HepG2 (cell line): ENCODE measurements around the gene FCHO1. TPM values are rescaled to one million over a fixed set of nuclear protein-coding genes. Genes with fewer than 3 reads are reported as not detected.
A peak's percentile ranks its signal among the peaks of the same experiment; 100 is the strongest.

Source experiments
- ATAC-seq: fragments of 200-7000 bp; cut with Tn5 transposase; 3 replicates; pipeline ENCODE4 v1.9.1; 2020; ENCODE audit warnings: mild to moderate bottlenecking, moderate library complexity
- BruUV-seq: library from RNA; stranded (reverse); fragments of 400-500 nt; replicated peaks from 2 replicates; lab custom pipeline; 2021; lab: Mats Ljungman, UMichigan
- CTCF ChIA-PET: fragments of 300-600 bp; formaldehyde crosslinking; extraction: SDS; loops from one replicate; lab custom pipeline; 2021; ENCODE audit warnings: low total read pairs, inconsistent platforms, low intra/inter-chr PET ratio; lab: Yijun Ruan, JAX
- POLR2A ChIA-PET: fragments of 350-600 bp; sonication (Branson Sonifier 250); formaldehyde crosslinking; loops from one replicate; lab custom pipeline; 2020; ENCODE audit warnings: antibody characterized with exemption, inconsistent platforms; lab: Yijun Ruan, JAX
- DNase-seq: peaks from one replicate; pipeline ENCODE4 v3.0.0-alpha.2; 2015; ENCODE audit warnings: low spot score
- FAIRE-seq: peaks from 3 replicates; lab custom pipeline; 2011; peaks lifted over from hg19 to GRCh38; lab: Jason Lieb, UNC
- H2AFZ ChIP-seq: one replicate; pipeline ENCODE4 v1.6.1; 2011; ENCODE audit warnings: low read length, inconsistent platforms
- H3K27ac ChIP-seq: fragments of 300-600 bp; 3 replicates; pipeline ENCODE4 v1.8.0; 2011; ENCODE audit warnings: mixed run types, mild to moderate bottlenecking, mixed read lengths, low read length, inconsistent platforms; ENCODE audit not compliant: insufficient read depth; ENCODE audit errors: extremely low read length
- H3K27me3 ChIP-seq, 2 experiments: fragments of 200-600 bp in 1 of 2; 2 replicates in 1 of 2; 3 replicates in 1 of 2; pipeline versions ENCODE4 v1.6.0 to v1.8.0; 2011; ENCODE audit warnings: low read length in 2 of 2, mild to moderate bottlenecking in 2 of 2, moderate library complexity in 2 of 2, inconsistent platforms in 1 of 2; ENCODE audit not compliant: insufficient read depth in 2 of 2, control insufficient read depth in 1 of 2
- H3K36me3 ChIP-seq, 2 experiments: fragments of 200-600 bp in 1 of 2; replicated peaks in 1 of 2; 2 replicates in 1 of 2; 3 replicates in 1 of 2; pipeline versions ENCODE4 v1.5.1 to v1.8.0; 2011; ENCODE audit warnings: low read length in 2 of 2, inconsistent platforms in 1 of 2; ENCODE audit not compliant: insufficient read depth in 2 of 2, control insufficient read depth in 1 of 2
- H3K4me1 ChIP-seq: 2 replicates; pipeline ENCODE4 v1.5.1; 2012; ENCODE audit warnings: low read length, inconsistent platforms; ENCODE audit not compliant: insufficient read depth
- H3K4me2 ChIP-seq: 2 replicates; pipeline ENCODE4 v1.6.0; 2011; ENCODE audit warnings: low read depth, low read length, inconsistent platforms
- H3K4me3 ChIP-seq, 3 experiments: fragments of 200-600 bp in 1 of 3; sonication (generic), shearing (Covaris generic) in 1 of 3; replicated peaks in 1 of 3; 2 replicates each; pipeline ENCODE4 v1.5.1; 2011 to 2016; ENCODE audit warnings: low read length in 3 of 3, inconsistent platforms in 2 of 3, low read depth in 2 of 3, mild to moderate bottlenecking in 2 of 3, control low read depth in 1 of 3, mixed read lengths in 1 of 3; ENCODE audit not compliant: insufficient read depth in 1 of 3
- H3K79me2 ChIP-seq: one replicate; pipeline ENCODE4 v1.6.1; 2011; ENCODE audit warnings: low read length, inconsistent platforms; ENCODE audit not compliant: insufficient read depth
- H3K9ac ChIP-seq: 2 replicates; pipeline ENCODE4 v1.6.0; 2011; ENCODE audit warnings: mild to moderate bottlenecking, low read depth, low read length, inconsistent platforms; ENCODE audit not compliant: insufficient read depth
- H3K9me3 ChIP-seq: 2 replicates; pipeline ENCODE4 v1.5.1; 2012; ENCODE audit warnings: mild to moderate bottlenecking, low read length
- H4K20me1 ChIP-seq: 2 replicates; pipeline ENCODE4 v1.6.0; 2011; ENCODE audit warnings: inconsistent platforms, mild to moderate bottlenecking, low read length, moderate library complexity; ENCODE audit not compliant: insufficient read depth
- FOSL1 ChIP-seq: sonication (generic); formaldehyde crosslinking; IDR thresholded peaks from 2 replicates; pipeline ENCODE4 v1.9.0; 2021; ENCODE audit warnings: missing genetic modification reagents, borderline replicate concordance
- FOXJ3 ChIP-seq: sonication (generic); formaldehyde crosslinking; IDR thresholded peaks from 2 replicates; pipeline ENCODE4 v1.4.0; 2020; ENCODE audit warnings: missing genetic modification reagents, mild to moderate bottlenecking, borderline replicate concordance
- KIAA2018 ChIP-seq: sonication (generic); formaldehyde crosslinking; IDR thresholded peaks from 2 replicates; pipeline ENCODE4 v1.5.0; 2020; ENCODE audit warnings: mild to moderate bottlenecking, missing genetic modification reagents, borderline replicate concordance
- SALL1 ChIP-seq: sonication (generic); formaldehyde crosslinking; IDR thresholded peaks from 2 replicates; pipeline ENCODE4 v1.8.0; 2022; ENCODE audit warnings: mild to moderate bottlenecking, missing genetic modification reagents
- ZFP36 ChIP-seq: fragments of 150-350 bp; IDR thresholded peaks from 2 replicates; pipeline ENCODE4 v1.6.1; 2018; ENCODE audit warnings: borderline replicate concordance, low read length, low read depth; ENCODE audit not compliant: partially characterized antibody
- ZNF550 ChIP-seq: sonication (generic); formaldehyde crosslinking; IDR thresholded peaks from 2 replicates; pipeline ENCODE4 v1.4.0; 2020; ENCODE audit warnings: mild to moderate bottlenecking, missing genetic modification reagents, borderline replicate concordance
- WGBS: methylation state at CpG from one replicate; pipeline ENCODE4 v1.1.6; 2017; ENCODE audit warnings: low lambda C conversion rate; 5-methylcytosine and 5-hydroxymethylcytosine counted together
- in situ Hi-C: cut with HindIII; loops from 2 replicates; pipeline ENCODE4 v1.10.0; 2017; ENCODE audit warnings: low pct_unique_long_range_greater_than_20kb; ENCODE audit not compliant: extremely low pct_ligation_motif_present
- intact Hi-C: fragments of 100-400 bp; cut with micrococcal nuclease; formaldehyde crosslinking; loops from one replicate; pipeline ENCODE4 v1.10.0; 2022; ENCODE audit not compliant: unreplicated experiment
- polyA plus RNA-seq, 8 experiments: library from polyadenylated mRNA; depleted of rRNA in 3 of 8; stranded (reverse) in 7 of 8; unstranded in 1 of 8; fragments of >200 nt; fragmentation: Illumina TruSeq in 4 of 8; extraction: Trizol in 4 of 8; gene quantifications; 2 replicates each; pipeline versions ENCODE4 v1.2.1 to v1.2.3, GENCODE V29; 2011 to 2016; ENCODE audit warnings: low read depth in 4 of 8, missing spikeins in 1 of 8, mixed read lengths in 1 of 8; ENCODE audit not compliant: insufficient read depth in 1 of 8
- total RNA-seq, 5 experiments: library from RNA; depleted of rRNA; stranded (reverse); fragments of >200 nt; fragmentation: Illumina TruSeq; extraction: Trizol; gene quantifications; 2 replicates each; pipeline ENCODE4 v1.2.3, GENCODE V29; 2016; ENCODE audit warnings: low read depth in 1 of 5

The FCHO1 gene
- total and polyA plus RNA-seq, 2 of the 13 experiments (the other 11 are each of a cell fraction or from before 2014, with no cell fraction given) = 1.3 to 3.1 TPM

- ChIA-PET POLR2A (no interaction called here), CTCF (no interaction called here)
- Histone ChIP-seq H3K4me2 (no peak overlapping the region), H3K27me3 (no peaks in the 10 kb centered on the region), H3K9ac (no peak overlapping the region), H4K20me1 (no peaks in the 10 kb centered on the region), H3K79me2 (no peaks in the 10 kb centered on the region), H3K27ac (no peak overlapping the region), H3K4me3 (no peak overlapping the region), H3K4me1 (no peaks in the 10 kb centered on the region), H3K9me3 (no peaks in the 10 kb centered on the region), H3K36me3 (no peaks in the 10 kb centered on the region), H2AFZ (no peak overlapping the region)
- in situ Hi-C loops (no loop called here), intact Hi-C loops (no loop called here)
- DNase-seq (no peak), ATAC-seq (no peak), FAIRE-seq (no peak)
- TF ChIP-seq SALL1 (CRISPR knock-in tag) = no peak
- TF ChIP-seq ZNF550 (CRISPR knock-in tag) = no peak
- no peak for TF ChIP-seq KIAA2018 (CRISPR knock-in tag)
- TF ChIP-seq FOSL1 (CRISPR knock-in tag) = no peak
- TF ChIP-seq FOXJ3 (CRISPR knock-in tag) = no peak
- peak; percentile 79 for TF ChIP-seq ZFP36
- no TSS peak for BruUV-seq
- WGBS = 31% methylated on average over 2 of the region's 2 CpGs
These were observed 9.8 kb upstream of the FCHO1 start for GRCh38 chr19:17741456-17741855.
